Brain (organoid and tissue), 1 donor: ENCODE measurements around the gene ZNF679. TPM values are rescaled to one million over a fixed set of nuclear protein-coding genes. Genes with fewer than 3 reads are reported as not detected.

Source experiments
- polyA plus RNA-seq: library from polyadenylated mRNA; stranded (reverse); fragments of 350-450 nt; fragmentation: Illumina TruSeq; extraction: RNeasy Lipid Tissue Mini Kit (QIAGEN cat#74804); gene quantifications from one replicate; pipeline ENCODE4 v1.2.3, GENCODE V29; 2015; ENCODE audit warnings: low read depth, low replicate concordance; ENCODE audit not compliant: insufficient read depth

Gene ZNF679
- polyA plus RNA-seq, 1 donor from 2014 or later, result 1.0 TPM

Other genes with a start within 250 kb of the ZNF679 start
- gene ZNF722, start 229.6 kb upstream of the ZNF679 start, polyA plus RNA-seq, result not detected
- gene ZNF727, start 183.0 kb upstream of the ZNF679 start, polyA plus RNA-seq, result 0.19 TPM
- not detected for gene ZNF735, start 21.3 kb upstream of the ZNF679 start, polyA plus RNA-seq
- gene ZNF736, start 85.5 kb downstream of the ZNF679 start, polyA plus RNA-seq, result 4.9 TPM